Measurements from ENCODE around the gene CEP57L1.

The CEP57L1 gene

GRCh38 chr6:109073344-109074132 is 21.8 kb upstream of the CEP57L1 start:
- no peak for TF ChIP-seq POLR2AphosphoS5 (IDR thresholded peaks at IDR 0.05; ENCODE audit: low read depth)
- no peak for TF ChIP-seq REST (IDR thresholded peaks at IDR 0.05; ENCODE audit: insufficient replicate concordance, low read depth)
- no peak for TF ChIP-seq CTCF (IDR thresholded peaks at IDR 0.05; ENCODE audit: insufficient read depth, low read length)
- TF ChIP-seq GABPA (IDR thresholded peaks at IDR 0.05; ENCODE audit: low read depth): no peak
- no peak for TF ChIP-seq SPI1 (IDR thresholded peaks at IDR 0.05; ENCODE audit: borderline replicate concordance, low read depth)
- Histone ChIP-seq H3K27ac (replicated peaks) (no peak overlapping the region), H3K27me3 (ENCODE audit: insufficient read depth, poor library complexity, severe bottlenecking) (no peaks in the 10 kb centered on the region), H3K4me3 (replicated peaks; ENCODE audit: insufficient read depth, low read length) (no peak overlapping the region)
- DNase-seq (ENCODE audit: low read depth in 1 of 2, low spot score in 1 of 2): peak; percentile 50 to 67

- Histone ChIP-seq H3K4me3 (replicated peaks; ENCODE audit: insufficient read depth, low read length) (no peak overlapping the region), H3K27ac (replicated peaks) (no peak overlapping the region), H3K27me3 (ENCODE audit: insufficient read depth, poor library complexity, severe bottlenecking) (no peaks in the 10 kb centered on the region)
- DNase-seq (ENCODE audit: low read depth in 1 of 2, low spot score in 1 of 2): peak in 1 of 2 experiments; percentile 52
- no peak for TF ChIP-seq SPI1 (IDR thresholded peaks at IDR 0.05; ENCODE audit: borderline replicate concordance, low read depth)
- no peak for TF ChIP-seq REST (IDR thresholded peaks at IDR 0.05; ENCODE audit: insufficient replicate concordance, low read depth)
- no peak for TF ChIP-seq POLR2AphosphoS5 (IDR thresholded peaks at IDR 0.05; ENCODE audit: low read depth)
- no peak for TF ChIP-seq GABPA (IDR thresholded peaks at IDR 0.05; ENCODE audit: low read depth)
These were observed 21.2 kb upstream of the CEP57L1 start for GRCh38 chr6:109074133-109074415.

GRCh38 chr6:109075934-109076333 is 19.4 kb upstream of the CEP57L1 start:
- TF ChIP-seq CTCF (IDR thresholded peaks at IDR 0.05; ENCODE audit: insufficient read depth, low read length): no peak
- TF ChIP-seq GABPA (IDR thresholded peaks at IDR 0.05; ENCODE audit: low read depth): no peak
- no peak for TF ChIP-seq POLR2AphosphoS5 (IDR thresholded peaks at IDR 0.05; ENCODE audit: low read depth)
- TF ChIP-seq SPI1 (IDR thresholded peaks at IDR 0.05; ENCODE audit: borderline replicate concordance, low read depth): no peak
- no peak for TF ChIP-seq REST (IDR thresholded peaks at IDR 0.05; ENCODE audit: insufficient replicate concordance, low read depth)
- no peak overlapping the region for H3K27ac ChIP-seq (replicated peaks)
- no peak overlapping the region for H3K4me3 ChIP-seq (replicated peaks; ENCODE audit: insufficient read depth, low read length)
- H3K27me3 ChIP-seq (ENCODE audit: insufficient read depth, poor library complexity, severe bottlenecking): no peaks in the 10 kb centered on the region
- DNase-seq (ENCODE audit: low read depth in 1 of 2, low spot score in 1 of 2): no peak

Data from HL-60 (cell line).